ENCODE measurements around the gene CLSTN2. TPM values are rescaled to one million over a fixed set of nuclear protein-coding genes. Genes with fewer than 3 reads are reported as not detected.
A peak's percentile ranks its signal among the peaks of the same experiment; 100 is the strongest.

The CLSTN2 gene
- total and polyA plus RNA-seq, 2 experiments from 2014 or later = 3.5 to 7.0 TPM

DNA sequence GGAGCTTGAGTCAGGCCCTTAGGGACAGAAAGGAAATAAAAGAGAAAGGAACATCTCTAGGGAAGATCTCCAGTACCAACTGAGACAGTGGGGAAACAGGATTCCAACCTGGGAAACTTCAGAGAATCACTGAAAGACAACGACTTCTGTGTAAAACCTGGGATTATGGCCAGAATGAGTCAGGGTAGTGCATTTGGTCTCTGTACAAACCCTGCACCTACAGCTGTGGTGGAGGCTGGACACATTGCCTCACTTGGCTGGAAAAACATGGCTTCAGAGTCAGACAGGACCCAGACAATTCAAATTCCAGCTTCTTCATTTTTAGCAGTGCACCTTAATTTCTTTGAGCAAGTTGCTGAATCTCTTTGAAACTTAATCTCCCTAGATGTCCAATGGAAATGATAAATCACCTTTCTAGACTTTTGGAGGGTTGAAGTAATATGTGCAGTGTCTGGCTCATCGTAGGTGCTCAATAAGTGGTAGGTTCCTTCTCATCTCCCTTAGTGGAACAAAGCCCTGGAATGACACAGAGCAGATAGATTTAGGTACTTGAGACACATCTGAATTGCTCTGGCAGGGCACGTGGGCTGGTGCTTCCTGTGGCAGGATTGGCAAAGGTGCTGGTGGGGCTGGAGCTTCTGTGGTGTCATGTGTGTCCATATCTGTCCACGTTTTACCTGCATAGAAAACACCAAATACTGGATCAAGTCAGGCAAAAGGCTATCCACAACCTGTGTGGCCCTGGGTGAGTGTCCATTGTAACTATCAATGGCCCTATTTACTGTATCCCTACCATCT is 6.1 kb upstream of the CLSTN2 start:
- H3K9me3 ChIP-seq (ENCODE audit: low read depth) = no peaks in the 10 kb centered on the region
- TF ChIP-seq, protein P1, sequence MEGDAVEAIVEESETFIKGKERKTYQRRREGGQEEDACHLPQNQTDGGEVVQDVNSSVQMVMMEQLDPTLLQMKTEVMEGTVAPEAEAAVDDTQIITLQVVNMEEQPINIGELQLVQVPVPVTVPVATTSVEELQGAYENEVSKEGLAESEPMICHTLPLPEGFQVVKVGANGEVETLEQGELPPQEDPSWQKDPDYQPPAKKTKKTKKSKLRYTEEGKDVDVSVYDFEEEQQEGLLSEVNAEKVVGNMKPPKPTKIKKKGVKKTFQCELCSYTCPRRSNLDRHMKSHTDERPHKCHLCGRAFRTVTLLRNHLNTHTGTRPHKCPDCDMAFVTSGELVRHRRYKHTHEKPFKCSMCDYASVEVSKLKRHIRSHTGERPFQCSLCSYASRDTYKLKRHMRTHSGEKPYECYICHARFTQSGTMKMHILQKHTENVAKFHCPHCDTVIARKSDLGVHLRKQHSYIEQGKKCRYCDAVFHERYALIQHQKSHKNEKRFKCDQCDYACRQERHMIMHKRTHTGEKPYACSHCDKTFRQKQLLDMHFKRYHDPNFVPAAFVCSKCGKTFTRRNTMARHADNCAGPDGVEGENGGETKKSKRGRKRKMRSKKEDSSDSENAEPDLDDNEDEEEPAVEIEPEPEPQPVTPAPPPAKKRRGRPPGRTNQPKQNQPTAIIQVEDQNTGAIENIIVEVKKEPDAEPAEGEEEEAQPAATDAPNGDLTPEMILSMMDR (IDR thresholded peaks at IDR 0.05; ENCODE audit: low read depth, low read length) = no peak
- H3K4me3 ChIP-seq = no peak overlapping the region
- H3K36me3 ChIP-seq = no peaks in the 10 kb centered on the region
- no peak for DNase-seq (ENCODE audit: low read depth in 1 of 2, low spot score in 1 of 2)
- no peaks in the 10 kb centered on the region for H3K4me1 ChIP-seq (ENCODE audit: low read depth)
- H3K27ac ChIP-seq = no peak overlapping the region
- no peaks in the 10 kb centered on the region for H3K27me3 ChIP-seq

DNA sequence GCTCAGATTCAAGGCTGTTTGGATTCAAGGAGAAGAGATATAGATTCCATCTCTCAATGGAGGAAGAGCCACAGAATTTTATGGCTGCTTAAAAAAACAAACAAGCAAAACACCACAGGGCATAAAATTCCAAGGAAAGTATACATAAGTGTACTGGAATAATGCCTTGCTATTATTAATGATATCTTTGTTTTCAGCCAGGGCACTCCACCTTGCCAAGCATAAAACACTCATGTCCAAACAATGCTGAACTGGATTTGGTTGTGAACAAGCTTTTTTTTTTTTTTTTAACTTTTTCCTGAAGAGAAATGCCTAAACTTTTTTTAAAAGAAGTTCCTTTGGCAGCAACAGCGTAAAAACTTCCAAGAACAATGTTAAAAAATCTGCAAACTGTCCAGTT is 4.8 kb upstream of the CLSTN2 start:
- no peak for DNase-seq (ENCODE audit: low read depth in 1 of 2, low spot score in 1 of 2)
- H3K27me3 ChIP-seq = no peaks in the 10 kb centered on the region
- no peak overlapping the region for H3K4me3 ChIP-seq
- no peak overlapping the region for H3K27ac ChIP-seq
- H3K9me3 ChIP-seq (ENCODE audit: low read depth) = no peaks in the 10 kb centered on the region
- no peaks in the 10 kb centered on the region for H3K36me3 ChIP-seq
- no peaks in the 10 kb centered on the region for H3K4me1 ChIP-seq (ENCODE audit: low read depth)
- TF ChIP-seq, protein P1 (IDR thresholded peaks at IDR 0.05; ENCODE audit: low read depth, low read length) = no peak

DNA sequence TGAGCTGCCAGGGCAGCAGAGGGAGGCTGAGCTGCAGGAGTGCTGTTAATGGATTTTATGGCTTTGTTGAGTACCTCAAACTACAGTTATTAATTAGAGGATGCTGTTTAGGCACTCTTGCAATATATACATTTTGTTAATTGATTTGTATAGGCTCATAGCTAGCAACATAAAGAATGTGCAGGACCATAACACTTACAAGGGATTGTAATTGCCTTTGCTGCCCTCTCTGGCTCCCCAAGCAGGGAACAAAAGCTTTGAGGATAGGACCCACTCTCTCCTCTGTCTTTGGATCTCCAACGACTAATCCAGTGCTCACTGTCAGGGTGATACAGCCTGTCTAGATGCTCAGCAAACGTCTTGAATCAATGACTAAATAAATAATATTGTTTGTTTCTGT is 1.2 kb upstream of the CLSTN2 start:
- Histone ChIP-seq H3K27me3 (peaks cover 22% of the 10 kb centered on the region), H3K9me3 (ENCODE audit: low read depth) (no peaks in the 10 kb centered on the region), H3K4me1 (ENCODE audit: low read depth) (no peaks in the 10 kb centered on the region), H3K27ac (no peak overlapping the region), H3K36me3 (no peaks in the 10 kb centered on the region), H3K4me3 (no peak overlapping the region)
- DNase-seq (ENCODE audit: low read depth in 1 of 2, low spot score in 1 of 2) = no peak
- TF ChIP-seq, protein P1 (IDR thresholded peaks at IDR 0.05; ENCODE audit: low read depth, low read length) = no peak

DNA sequence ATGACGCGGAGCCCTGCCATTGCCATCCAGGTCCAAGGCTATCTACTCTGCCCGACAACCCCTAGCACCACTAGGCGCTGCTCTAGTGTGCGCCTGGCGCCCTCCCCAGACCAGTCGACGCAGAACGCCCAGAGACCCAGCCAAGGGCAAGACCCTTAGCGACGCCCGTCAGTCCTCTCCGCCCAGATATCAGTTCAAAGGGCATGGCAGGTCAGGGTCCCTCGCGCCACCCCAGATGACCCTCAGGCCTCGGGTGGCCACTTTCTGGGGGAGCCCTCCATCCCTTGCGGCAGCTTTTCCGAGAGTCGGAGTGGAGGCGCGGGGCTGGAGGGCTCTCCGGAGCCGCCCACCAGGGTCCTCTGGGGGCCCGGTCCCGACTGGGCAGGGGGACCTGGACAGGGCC is 371 bp upstream of the CLSTN2 start:
- H3K4me1 ChIP-seq (ENCODE audit: low read depth) = no peaks in the 10 kb centered on the region
- no peaks in the 10 kb centered on the region for H3K9me3 ChIP-seq (ENCODE audit: low read depth)

DNA sequence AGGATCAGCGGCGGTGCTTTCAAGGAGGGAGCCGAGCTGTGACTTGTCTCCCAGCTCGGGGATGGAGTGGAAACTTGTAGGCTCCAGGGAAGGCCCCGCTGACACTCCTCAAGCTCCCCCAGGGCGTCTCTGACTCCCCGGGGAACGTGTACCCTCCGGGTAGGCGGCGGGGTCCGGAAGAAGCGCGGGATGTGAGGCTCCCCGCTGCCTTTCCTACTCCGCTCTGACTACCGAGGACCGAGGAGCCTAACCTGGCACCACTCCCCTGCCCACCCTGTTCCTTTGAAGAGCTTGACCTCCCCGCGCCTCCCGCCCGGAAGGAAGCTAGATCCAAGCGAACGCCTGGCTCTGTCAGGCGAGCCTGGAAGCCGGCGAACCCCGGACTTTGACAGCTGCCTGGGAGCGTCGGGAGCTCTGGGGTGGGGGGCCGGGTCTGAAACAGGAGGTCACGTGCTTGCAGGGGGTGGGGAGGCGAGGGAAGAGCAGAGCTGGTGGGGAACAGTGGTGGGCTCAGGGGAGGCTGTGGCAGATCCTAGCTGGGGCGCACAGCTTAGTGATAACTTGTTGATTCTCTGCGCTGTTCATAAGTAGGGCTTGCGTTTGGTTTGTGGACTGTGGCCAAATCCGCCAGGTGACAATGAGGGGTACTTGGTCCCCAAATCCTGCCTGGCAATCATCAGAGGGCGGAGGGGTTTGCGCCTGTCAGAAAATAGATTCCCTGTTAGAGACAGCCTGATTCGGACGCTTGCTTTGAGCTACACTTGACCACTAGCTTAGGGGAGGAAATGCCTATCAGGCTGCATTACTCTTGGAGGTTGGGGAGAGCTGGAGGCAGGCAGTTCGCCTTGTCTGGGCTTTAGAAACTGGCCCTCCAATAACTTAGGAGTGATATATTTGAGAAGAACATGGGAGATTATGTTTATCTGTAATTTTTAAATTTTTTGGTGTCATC is 1.2 kb downstream of the CLSTN2 start:
- Histone ChIP-seq H3K4me1 (ENCODE audit: low read depth) (no peaks in the 10 kb centered on the region), H3K27me3 (peaks cover 27% of the 10 kb centered on the region), H3K9me3 (ENCODE audit: low read depth) (no peaks in the 10 kb centered on the region), H3K27ac (no peak overlapping the region), H3K36me3 (no peaks in the 10 kb centered on the region), H3K4me3 (peak overlapping the region; percentile 78)
- TF ChIP-seq, protein P1 (IDR thresholded peaks at IDR 0.05; ENCODE audit: low read depth, low read length) = no peak
- DNase-seq (ENCODE audit: low read depth in 1 of 2, low spot score in 1 of 2) = peak in 1 of 2 donors; percentile 60

More for the DNA sequence above, 371 bp upstream of the CLSTN2 start:
- Histone ChIP-seq H3K36me3 (no peaks in the 10 kb centered on the region), H3K4me3 (peak overlapping the region; percentile 78), H3K27ac (no peak overlapping the region), H3K27me3 (peaks cover 27% of the 10 kb centered on the region)
- DNase-seq (ENCODE audit: low read depth in 1 of 2, low spot score in 1 of 2) = peak; percentile 18 to 90
- TF ChIP-seq, protein P1 (IDR thresholded peaks at IDR 0.05; ENCODE audit: low read depth, low read length) = peak; percentile 12

Data from cardiac muscle cell (in vitro differentiated cells and primary cell).